GM21423 (cell line): ENCODE data around the gene FAM76A.
"Not testable (repeated sequence)": the region's sequence is repeated elsewhere in the genome, so short reads cannot be mapped to it uniquely, and the experiment has no call there.

Source experiments
- ATAC-seq: cut with Tn5 transposase; IDR thresholded peaks from one replicate; pipeline ENCODE4 v1.9.1; 2021; ENCODE audit warnings: mild to moderate bottlenecking, moderate library complexity; ENCODE audit not compliant: unreplicated experiment

The FAM76A gene

DNA sequence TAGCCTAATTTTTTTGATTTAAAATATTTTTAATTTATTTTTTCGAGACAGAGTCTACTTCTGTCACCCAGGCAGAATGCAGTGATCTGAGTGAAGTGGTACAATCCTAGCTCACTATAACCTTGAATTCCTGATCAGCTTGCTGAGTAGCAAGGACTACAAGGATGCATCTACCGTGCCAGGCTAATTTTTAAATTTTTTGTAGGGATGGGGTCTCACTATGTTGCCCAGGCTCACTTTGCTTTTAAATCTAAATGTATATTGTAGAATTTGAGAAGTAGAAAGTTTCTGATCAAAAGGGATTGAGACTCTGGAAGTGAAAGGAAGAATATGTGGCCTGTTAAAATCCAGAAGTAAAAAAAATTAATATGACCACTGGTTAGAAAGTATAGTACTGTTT is 48.9 kb downstream of the FAM76A start:
- no peak for ATAC-seq

DNA sequence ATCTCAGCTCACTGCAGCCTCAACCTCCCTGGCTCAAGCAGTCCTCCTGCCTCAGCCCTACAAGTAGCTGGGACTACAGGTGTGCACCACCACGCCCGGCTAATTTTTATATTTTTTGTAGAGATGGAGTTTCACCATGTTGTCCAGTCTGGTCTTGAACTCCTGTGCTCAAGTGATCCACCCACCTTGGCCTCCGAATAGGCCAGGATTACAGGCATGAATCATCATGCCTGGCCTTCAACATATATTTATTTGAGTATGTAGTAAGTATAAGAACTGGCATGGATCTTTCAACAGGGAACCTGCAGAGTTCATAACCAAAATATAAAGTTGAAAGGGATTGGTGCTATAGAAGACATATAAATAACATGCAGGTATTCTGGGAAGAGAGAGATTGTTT is 49.6 kb downstream of the FAM76A start:
- ATAC-seq, result not testable (repeated sequence)

DNA sequence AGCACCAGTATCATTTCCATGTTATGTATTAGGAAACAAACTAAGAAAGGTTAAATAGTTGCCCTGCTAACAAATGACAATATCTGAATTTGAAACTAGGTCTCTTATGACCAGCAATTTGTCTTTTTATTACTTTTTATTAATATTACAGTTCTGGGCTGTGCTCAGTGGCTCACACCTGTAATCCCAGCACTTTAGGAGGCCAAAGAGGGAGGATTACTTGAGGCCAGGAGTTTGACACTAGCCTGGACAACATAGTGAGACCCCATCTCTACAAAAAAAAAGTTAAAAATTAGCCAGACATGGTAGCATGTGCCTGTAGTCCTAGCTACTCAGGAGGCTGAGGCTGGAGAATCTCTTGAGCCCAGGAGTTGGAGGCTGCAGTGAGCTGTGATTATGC is 50.5 kb downstream of the FAM76A start:
- ATAC-seq, result not testable (repeated sequence)

DNA sequence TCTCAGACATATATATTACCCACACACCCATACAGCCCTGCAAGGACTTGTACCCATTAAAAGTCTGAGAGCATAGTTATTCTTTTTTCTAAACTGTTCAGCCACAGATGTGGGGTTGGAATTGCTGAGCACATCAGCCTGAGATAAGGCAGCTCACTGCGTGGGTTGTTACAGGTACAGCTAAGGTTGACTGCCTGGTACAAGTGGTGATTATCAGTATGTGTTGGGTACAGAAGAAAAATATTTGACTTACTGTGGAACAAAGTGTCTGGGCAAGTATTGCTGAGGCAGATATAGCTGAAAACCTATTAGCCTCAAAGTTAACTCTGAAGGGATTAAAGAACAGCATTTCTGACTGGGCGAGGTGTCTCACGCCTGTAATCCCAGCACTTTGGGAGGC is 52.3 kb downstream of the FAM76A start:
- no peak for ATAC-seq

DNA sequence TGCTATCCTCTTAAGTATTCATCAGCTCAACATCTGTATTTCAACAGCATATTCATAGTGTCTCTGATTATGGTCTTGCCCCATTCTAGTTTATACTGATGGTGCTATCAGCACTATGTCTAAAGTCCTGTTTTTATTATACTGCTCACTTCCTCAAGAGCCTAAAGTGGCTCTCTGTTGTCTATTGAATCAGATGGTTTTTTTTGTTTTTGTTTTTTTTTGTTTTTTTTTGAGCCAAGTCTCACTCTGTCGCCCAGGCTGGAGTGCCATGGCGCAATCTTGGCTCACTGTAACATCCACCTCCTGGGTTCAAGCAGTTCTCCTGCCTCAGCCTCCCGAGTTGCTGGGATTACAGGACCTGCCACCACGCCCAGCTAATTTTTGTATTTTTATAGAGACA is 53.4 kb downstream of the FAM76A start:
- no peak for ATAC-seq

DNA sequence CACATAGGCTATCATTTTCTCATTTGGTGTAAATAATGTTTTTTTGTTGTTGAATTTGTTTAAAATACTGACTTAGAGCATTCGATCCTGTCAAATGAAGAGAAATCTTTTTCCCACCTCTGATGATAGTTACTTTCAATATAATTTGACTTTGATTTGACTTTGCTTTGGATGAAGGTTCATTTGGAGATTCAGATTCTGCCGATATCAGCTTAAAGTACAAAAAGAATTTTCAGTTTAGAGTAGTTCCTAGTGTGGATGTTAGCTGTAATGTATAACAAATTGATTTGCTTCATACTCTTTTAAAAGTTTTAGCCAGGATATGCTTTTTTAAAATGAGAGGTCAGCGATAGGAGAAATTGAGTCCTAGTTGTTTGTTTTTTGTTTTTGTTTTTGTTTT is 57.2 kb downstream of the FAM76A start:
- no peak for ATAC-seq

DNA sequence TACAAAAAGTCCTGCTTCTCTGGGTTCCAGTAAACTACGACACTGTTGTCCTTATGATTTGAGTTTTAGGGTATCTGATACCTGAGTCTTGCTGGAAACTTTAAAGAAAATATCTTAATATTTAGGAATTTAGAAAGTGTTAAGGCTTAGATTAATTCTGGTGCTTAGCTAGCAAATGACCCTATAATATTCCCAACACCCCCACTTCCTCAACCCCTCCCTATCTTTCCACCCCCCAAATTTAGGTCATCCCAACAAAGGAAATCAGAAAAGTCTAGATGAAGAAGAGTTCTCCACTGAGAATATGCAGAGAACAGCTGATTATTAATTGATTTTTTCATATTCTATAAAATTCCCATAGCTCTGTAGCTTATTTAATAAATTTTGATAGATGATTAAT is 58.9 kb downstream of the FAM76A start:
- no peak for ATAC-seq

DNA sequence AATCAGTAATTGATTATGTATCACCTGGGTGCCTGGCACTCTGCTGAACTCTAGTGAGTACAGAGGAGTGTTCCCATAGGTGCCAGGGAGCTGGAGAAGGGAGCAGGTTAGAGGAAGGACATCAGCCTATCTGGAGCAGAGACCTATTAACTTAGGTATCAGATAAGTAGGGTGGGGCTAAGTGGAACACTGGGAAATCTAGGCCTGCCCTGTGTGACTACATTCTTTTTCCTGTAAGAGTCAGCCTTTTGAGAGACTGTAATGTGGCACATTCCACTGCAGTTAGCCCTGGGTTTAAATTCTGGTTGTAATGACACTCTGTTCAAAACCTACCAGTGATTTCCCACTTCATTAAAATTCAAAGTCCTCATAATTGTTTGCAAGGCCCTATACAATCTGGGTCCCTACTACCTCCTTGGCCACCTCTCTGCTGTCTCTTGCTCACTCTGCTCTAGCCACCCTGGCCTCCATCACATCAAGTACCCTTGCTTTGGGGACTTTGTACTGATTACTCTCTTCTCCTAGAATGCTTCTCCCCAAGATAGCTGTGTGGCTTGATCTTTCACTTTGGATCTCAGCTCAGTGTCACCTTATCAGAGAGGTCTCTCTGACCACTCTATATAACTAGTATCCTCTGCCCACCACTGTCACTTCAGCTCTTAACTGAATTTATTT is 60.2 kb downstream of the FAM76A start:
- ATAC-seq, result no peak

DNA sequence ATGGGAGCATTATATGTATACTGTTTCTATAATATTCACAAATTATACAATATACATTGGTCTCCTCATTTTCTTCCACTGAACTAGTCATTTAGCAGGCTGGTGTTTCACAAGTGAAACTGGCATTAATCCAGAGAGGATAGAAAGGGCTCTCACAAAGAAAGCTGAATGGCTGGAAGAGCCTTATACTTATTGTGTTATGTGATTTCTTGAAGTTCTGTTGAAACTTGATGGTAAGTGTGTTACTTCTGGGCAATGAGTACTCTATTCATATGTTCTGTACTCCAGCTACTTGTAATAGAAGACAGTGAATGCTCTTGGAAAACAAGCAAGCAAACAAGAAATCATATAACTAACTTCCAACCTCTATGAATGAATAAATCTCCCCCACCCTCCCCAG is 62.1 kb downstream of the FAM76A start:
- ATAC-seq, result no peak

DNA sequence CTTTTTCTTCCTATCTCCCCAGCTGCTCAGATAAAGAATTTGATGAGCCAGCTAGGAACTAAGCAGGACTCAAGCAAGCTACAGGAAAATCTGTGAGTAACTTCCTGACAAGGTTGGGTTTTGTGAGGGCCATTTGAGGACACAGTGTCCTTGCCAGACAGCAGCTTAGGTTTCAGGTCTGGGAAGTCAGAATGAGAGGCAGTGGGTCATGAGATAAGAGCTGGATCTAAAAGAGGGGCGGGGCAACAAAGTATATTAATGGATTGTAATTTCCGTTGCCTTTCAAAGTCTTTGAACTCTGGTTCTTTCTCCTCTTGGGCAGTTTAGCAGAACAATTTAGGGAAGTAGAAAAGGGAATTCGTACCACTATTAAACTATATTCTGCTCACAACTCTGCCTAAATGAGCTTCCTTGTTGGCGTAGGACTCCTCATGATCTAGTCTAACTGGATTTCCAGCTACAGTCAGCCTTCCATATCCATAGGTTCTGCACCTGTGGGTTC is 63.8 kb downstream of the FAM76A start:
- ATAC-seq, result no peak

DNA sequence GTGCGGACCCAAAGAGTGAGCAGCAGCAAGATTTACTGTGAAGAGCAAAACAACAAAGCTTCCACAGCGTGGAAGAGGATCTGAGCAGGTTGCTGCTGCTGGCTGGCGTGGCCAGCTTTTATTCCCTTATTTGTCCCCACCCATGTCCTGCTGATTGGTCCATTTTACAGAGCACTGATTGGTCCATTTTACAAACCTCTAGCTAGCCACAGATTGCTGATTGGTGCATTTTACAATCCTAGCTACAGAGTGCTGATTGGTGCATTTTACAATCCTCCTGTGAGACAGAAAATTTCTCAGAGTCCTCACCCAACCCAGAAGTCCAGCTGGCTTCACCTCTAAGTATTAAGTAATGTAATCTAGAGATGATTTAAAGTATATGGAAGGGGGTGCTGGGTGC is 64.5 kb downstream of the FAM76A start:
- not testable (repeated sequence) for ATAC-seq

DNA sequence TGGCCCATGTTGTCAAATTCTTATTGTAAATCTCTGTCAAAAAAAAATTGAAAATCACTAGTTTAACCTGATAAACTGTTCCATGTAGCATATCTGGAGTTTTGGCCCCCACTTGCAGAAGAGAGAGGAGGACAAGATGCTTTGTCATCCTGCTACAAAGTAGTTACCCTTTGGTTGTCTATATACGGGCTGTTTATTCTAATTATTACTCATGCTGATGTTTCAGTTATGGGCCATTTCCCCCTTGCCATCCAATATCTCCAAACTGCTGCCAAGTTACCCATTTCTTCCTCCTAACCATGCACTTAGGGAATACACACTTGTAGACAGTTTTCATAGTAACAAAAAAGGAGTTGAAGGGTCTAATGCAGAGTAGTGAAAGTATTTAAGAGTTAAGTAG is 69.8 kb downstream of the FAM76A start:
- no peak for ATAC-seq

DNA sequence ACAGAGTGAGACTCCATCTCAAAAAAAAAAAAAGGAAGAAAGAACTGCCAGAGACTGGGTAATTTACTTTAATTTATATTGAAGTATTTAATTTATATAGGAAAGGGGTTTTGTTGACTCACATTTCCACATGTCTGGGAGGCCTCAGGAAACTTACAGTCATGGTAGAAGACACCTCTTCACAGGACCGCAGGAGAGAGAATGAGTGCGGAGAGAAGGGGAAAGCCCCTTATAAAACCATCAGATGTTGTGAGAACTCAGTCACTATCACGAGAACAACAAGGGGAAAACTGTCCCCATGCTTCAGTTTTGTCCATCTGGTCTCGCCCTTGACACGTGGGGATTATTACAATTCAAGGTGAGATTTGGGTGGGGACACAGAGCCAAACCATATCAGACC is 79.0 kb downstream of the FAM76A start:
- ATAC-seq, result no peak

DNA sequence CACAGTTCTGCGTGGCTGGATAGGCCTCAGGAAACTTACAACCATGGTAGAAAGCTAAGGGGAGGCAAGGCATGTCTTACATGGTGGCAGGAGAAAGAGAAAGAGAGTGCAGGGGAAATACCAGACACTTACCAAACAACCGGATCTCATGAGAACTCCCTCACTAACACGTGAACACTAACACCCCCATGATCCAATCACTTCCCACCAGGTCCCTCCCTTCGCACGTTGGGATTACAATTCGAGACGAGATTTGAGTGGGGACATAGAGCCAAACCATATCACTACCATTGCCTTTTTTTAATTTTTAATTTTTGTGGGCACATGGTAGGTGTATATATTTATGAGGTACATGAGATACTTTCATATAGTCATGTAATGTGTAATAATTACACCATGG is 81.0 kb downstream of the FAM76A start:
- no peak for ATAC-seq

DNA sequence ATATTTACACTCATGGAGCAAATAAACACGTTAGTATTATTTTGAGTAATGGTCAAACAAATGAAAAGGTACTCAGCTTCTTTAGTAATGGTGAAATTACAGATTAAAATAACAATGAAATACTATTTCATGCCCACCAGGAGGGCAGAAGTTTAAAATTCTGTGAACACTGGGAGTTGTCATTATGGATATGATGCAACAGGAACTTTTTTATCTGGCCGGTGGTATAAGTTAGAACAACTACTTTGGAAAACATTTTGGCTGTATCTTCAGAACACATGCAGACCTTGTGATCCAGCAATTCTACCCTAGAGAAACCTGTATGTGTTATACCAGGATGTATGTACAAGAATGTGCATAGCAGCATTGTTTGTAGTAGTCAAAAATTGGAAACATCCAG is 81.6 kb downstream of the FAM76A start:
- ATAC-seq, result no peak

DNA sequence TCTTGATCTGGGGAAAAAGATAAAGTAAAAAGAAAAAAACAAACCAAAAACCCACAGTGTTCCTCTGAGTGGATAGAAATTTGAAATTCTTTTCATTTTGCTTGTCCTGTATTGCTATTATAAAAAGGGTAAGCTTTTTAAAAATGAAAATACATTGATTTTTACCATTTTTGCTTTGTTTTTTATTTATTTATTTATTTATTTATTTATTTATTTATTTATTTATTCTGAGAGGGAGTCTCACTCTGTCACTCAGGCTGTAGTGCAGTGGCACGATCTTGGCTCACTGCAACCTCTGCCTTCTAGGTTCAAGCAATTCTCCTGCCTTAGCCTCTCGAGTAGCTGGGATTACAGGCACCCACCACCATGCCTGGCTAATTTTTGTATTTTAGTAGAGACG is 82.4 kb downstream of the FAM76A start:
- ATAC-seq, result not testable (repeated sequence)

DNA sequence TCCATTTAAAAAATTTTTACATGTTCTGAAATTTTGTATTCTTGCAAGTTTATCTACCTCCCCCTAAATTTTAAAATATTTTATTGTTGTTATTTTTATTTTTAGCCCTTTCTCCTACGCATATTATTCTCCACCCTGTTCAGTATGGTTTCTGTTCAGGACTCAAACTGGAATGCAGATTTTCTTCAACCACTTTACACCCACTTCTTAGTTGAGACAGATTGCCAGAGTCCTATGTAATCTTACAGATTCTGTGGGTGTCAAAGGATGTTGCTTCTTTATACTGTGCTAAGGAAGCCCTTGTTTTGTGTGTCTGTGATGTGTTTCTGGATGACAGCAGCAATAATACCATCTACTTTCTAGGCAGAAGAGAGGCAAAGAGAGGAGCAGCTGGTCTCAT is 84.1 kb downstream of the FAM76A start:
- ATAC-seq, result no peak

DNA sequence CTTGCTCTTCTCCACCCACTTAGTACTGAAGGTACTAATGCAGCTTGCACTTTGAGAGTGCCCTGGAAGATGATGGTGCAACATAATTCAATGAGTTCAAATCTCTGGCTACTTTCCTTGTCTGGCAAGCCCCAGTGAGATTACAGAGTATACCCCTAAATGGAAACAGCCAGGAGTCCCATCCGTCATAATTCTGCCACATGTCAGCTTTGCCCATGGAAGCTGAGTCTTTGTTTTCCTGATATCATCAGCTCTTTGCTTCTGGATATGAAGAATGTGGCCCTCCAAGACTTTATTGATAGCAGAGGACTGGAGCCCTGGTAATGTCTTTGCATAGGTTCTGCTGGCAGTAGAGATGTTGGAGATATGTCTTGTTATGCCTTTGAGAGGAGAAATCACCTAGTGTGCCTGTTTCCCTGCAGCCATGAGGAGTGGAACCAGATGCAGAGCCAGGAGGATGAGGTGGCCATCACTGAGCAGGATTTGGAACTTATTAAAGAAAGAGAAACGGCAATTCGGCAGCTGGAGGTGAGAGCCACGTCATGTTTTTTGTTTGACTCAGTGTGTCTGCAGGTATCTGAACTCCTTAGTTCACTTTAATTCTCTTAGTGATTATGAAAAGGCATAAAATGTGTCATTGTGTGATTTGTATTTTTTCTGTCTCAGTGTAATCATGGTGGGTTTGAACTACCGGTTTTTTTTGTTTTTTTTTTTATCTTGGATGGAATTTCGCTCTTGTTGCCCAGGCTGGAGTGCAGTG is 86.2 kb downstream of the FAM76A start:
- ATAC-seq, result no peak
